OCI-LY1 (cell line): ENCODE data around the gene FAM50A.

Source experiments
- EZH2 ChIP-seq: fragments of 200-600 bp; sonication (generic), shearing (Covaris generic); IDR thresholded peaks from 2 replicates; pipeline ENCODE4 v1.8.0; 2017; ENCODE audit warnings: borderline replicate concordance, mixed run types, mild to moderate bottlenecking, antibody characterized with exemption, low read length, moderate library complexity, mixed read lengths
- TF ChIP-seq, protein P1 (sequence below): fragments of 200-600 bp; sonication (generic), shearing (Covaris generic); IDR thresholded peaks from 2 replicates; pipeline ENCODE4 v1.5.1; 2017; ENCODE audit warnings: mild to moderate bottlenecking, antibody characterized with exemption, low read length, moderate library complexity, mixed read lengths

DNA sequence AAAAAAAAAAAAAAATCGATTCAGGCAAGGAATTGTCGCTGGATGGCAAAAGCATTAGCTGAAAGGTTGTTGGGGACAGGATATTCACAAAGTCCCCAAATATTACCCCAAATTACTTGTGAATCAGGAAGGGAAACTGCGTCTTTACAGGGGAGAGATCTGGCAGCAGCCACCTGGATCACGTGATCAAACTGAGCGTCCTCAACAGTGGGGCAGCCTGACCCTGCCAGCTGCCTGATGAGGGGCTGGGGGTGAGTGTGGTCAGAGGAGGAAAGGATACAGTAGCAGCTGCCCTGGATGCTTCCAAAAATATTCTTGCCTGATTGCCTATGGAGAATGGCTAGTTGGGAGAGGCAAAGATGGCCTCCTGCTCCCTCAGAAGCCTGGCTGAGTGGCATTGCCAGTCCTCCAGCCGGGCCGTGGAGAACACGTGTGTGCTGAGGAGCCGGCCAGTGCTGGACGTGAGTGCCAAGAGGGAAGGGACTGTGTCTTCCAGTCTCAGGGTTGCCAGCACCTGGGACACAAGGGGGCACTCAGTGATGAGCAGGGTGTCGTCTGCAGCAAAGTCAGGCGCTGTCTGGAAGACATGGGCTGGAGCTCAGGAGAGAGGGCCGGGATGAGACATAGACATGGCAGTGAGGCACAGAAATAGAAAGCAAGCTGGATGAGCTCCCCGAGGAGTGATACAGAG lies 38.1 kb downstream of the FAM50A start:
- TF ChIP-seq, protein P1, sequence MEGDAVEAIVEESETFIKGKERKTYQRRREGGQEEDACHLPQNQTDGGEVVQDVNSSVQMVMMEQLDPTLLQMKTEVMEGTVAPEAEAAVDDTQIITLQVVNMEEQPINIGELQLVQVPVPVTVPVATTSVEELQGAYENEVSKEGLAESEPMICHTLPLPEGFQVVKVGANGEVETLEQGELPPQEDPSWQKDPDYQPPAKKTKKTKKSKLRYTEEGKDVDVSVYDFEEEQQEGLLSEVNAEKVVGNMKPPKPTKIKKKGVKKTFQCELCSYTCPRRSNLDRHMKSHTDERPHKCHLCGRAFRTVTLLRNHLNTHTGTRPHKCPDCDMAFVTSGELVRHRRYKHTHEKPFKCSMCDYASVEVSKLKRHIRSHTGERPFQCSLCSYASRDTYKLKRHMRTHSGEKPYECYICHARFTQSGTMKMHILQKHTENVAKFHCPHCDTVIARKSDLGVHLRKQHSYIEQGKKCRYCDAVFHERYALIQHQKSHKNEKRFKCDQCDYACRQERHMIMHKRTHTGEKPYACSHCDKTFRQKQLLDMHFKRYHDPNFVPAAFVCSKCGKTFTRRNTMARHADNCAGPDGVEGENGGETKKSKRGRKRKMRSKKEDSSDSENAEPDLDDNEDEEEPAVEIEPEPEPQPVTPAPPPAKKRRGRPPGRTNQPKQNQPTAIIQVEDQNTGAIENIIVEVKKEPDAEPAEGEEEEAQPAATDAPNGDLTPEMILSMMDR: no peak
- TF ChIP-seq EZH2: no peak
